HepG2 (cell line): ENCODE results near the gene CDO1. TPM values are rescaled to one million over a fixed set of nuclear protein-coding genes. Genes with fewer than 3 reads are reported as not detected.

Source experiments
- ATRX ChIP-seq: sonication (generic); formaldehyde crosslinking; IDR thresholded peaks from 2 replicates; pipeline ENCODE4 v1.4.0; 2020; ENCODE audit warnings: missing genetic modification reagents, borderline replicate concordance
- BRCA1 ChIP-seq: sonication (generic); formaldehyde crosslinking; IDR thresholded peaks from 2 replicates; pipeline ENCODE4 v1.4.0; 2020; ENCODE audit warnings: missing genetic modification reagents
- HDAC1 ChIP-seq: sonication (generic); formaldehyde crosslinking; IDR thresholded peaks from 2 replicates; pipeline ENCODE4 v1.5.1; 2020; ENCODE audit warnings: mild to moderate bottlenecking, missing genetic modification reagents
- JARID2 ChIP-seq: sonication (generic); formaldehyde crosslinking; IDR thresholded peaks from 2 replicates; pipeline ENCODE4 v1.8.1; 2023; ENCODE audit warnings: missing genetic modification reagents, inconsistent platforms; ENCODE audit not compliant: insufficient replicate concordance
- MAFK ChIP-seq, 2 experiments: IDR thresholded peaks in 1 of 2; conservative IDR thresholded peaks in 1 of 2; 2 replicates each; pipeline ENCODE4 v1.6.1; 2011; ENCODE audit warnings: improper control_type of control experiment in 2 of 2, low read length in 2 of 2
- SALL1 ChIP-seq: sonication (generic); formaldehyde crosslinking; IDR thresholded peaks from 2 replicates; pipeline ENCODE4 v1.8.0; 2022; ENCODE audit warnings: mild to moderate bottlenecking, missing genetic modification reagents
- TBX3 ChIP-seq: fragments of 450-650 bp; IDR thresholded peaks from 2 replicates; pipeline ENCODE4 v1.6.1; 2017; ENCODE audit warnings: antibody characterized with exemption, mild to moderate bottlenecking, inconsistent platforms, borderline replicate concordance
- TIGD3 ChIP-seq: sonication (generic); formaldehyde crosslinking; IDR thresholded peaks from 2 replicates; pipeline ENCODE4 v1.5.1; 2020; ENCODE audit warnings: mild to moderate bottlenecking, missing genetic modification reagents, borderline replicate concordance
- ZBTB3 ChIP-seq: sonication (generic); formaldehyde crosslinking; IDR thresholded peaks from 2 replicates; pipeline ENCODE4 v1.4.0; 2020; ENCODE audit warnings: low read depth, mild to moderate bottlenecking, moderate library complexity, missing genetic modification reagents, borderline replicate concordance
- ZFP36L1 ChIP-seq: sonication (generic); formaldehyde crosslinking; IDR thresholded peaks from 2 replicates; pipeline ENCODE4 v1.8.0; 2022; ENCODE audit warnings: mild to moderate bottlenecking, missing genetic modification reagents, moderate library complexity
- ZMAT3 ChIP-seq: sonication (generic); formaldehyde crosslinking; conservative IDR thresholded peaks from 2 replicates; pipeline ENCODE4 v1.7.0; 2021; ENCODE audit warnings: missing genetic modification reagents
- ZNF136 ChIP-seq: sonication (generic); formaldehyde crosslinking; IDR thresholded peaks from 2 replicates; pipeline ENCODE4 v1.8.1; 2022; ENCODE audit warnings: low read depth, mild to moderate bottlenecking, moderate library complexity, missing genetic modification reagents
- ZNF318 ChIP-seq: sonication (generic); formaldehyde crosslinking; IDR thresholded peaks from 2 replicates; pipeline ENCODE4 v1.4.0; 2020; ENCODE audit warnings: mild to moderate bottlenecking, missing genetic modification reagents
- ZNF367 ChIP-seq: sonication (generic); formaldehyde crosslinking; IDR thresholded peaks from 2 replicates; pipeline ENCODE4 v1.4.0; 2020; ENCODE audit warnings: missing genetic modification reagents, borderline replicate concordance
- ZNF460 ChIP-seq: sonication (generic); formaldehyde crosslinking; IDR thresholded peaks from 2 replicates; pipeline ENCODE4 v1.5.1; 2020; ENCODE audit warnings: missing genetic modification reagents, mild to moderate bottlenecking, borderline replicate concordance
- ZNF574 ChIP-seq: sonication (generic); formaldehyde crosslinking; IDR thresholded peaks from 2 replicates; pipeline ENCODE4 v1.4.0; 2020; ENCODE audit warnings: missing genetic modification reagents
- ZNF879 ChIP-seq: sonication (generic); formaldehyde crosslinking; IDR thresholded peaks from 2 replicates; pipeline ENCODE4 v1.8.1; 2023; ENCODE audit warnings: missing genetic modification reagents
- polyA plus RNA-seq, 8 experiments: library from polyadenylated mRNA; depleted of rRNA in 3 of 8; stranded (reverse) in 7 of 8; unstranded in 1 of 8; fragments of >200 nt; fragmentation: Illumina TruSeq in 4 of 8; extraction: Trizol in 4 of 8; gene quantifications; 2 replicates each; pipeline versions ENCODE4 v1.2.1 to v1.2.3, GENCODE V29; 2011 to 2016; ENCODE audit warnings: low read depth in 4 of 8, missing spikeins in 1 of 8, mixed read lengths in 1 of 8; ENCODE audit not compliant: insufficient read depth in 1 of 8
- total RNA-seq, 5 experiments: library from RNA; depleted of rRNA; stranded (reverse); fragments of >200 nt; fragmentation: Illumina TruSeq; extraction: Trizol; gene quantifications; 2 replicates each; pipeline ENCODE4 v1.2.3, GENCODE V29; 2016; ENCODE audit warnings: low read depth in 1 of 5

Gene CDO1
- total and polyA plus RNA-seq, 2 of the 13 experiments (the other 11 are each of a cell fraction or from before 2014, with no cell fraction given) = 3.2 to 4.4 TPM

- TF ChIP-seq ZNF879 (CRISPR knock-in tag) = no peak
- no peak for TF ChIP-seq ZNF574 (CRISPR knock-in tag)
- TF ChIP-seq HDAC1 (CRISPR knock-in tag) = no peak
- TF ChIP-seq ZNF367 = no peak
- TF ChIP-seq ZBTB3 (CRISPR knock-in tag) = no peak
- no peak for TF ChIP-seq SALL1 (CRISPR knock-in tag)
- TF ChIP-seq TBX3 = no peak
- no peak for TF ChIP-seq ZFP36L1 (CRISPR knock-in tag)
- TF ChIP-seq ZMAT3 = no peak
- TF ChIP-seq ZNF318 (CRISPR knock-in tag) = no peak
- no peak for TF ChIP-seq ATRX (CRISPR knock-in tag)
- no peak for TF ChIP-seq ZNF460
- no peak for TF ChIP-seq BRCA1
- no peak for TF ChIP-seq TIGD3 (CRISPR knock-in tag)
- no peak for TF ChIP-seq ZNF136 (CRISPR knock-in tag)
- no peak for TF ChIP-seq JARID2
- TF ChIP-seq MAFK (conservative IDR thresholded peaks at IDR 0.05 in 1 of 2, IDR thresholded peaks at IDR 0.05 in 1 of 2; ENCODE audit: low read length in 2 of 2) = peak; percentile 70 to 75
These were observed 14.8 kb upstream of the CDO1 start (continued) for GRCh38 chr5:115831163-115831768.
